ENCODE measurements around the gene FAR2. TPM values are rescaled to one million over a fixed set of nuclear protein-coding genes. Genes with fewer than 3 reads are reported as not detected.
"Not testable (repeated sequence)": the region's sequence is repeated elsewhere in the genome, so short reads cannot be mapped to it uniquely, and the experiment has no call there.

The FAR2 gene
- total RNA-seq, 2 experiments from 2014 or later, result 9.2 to 9.9 TPM

DNA sequence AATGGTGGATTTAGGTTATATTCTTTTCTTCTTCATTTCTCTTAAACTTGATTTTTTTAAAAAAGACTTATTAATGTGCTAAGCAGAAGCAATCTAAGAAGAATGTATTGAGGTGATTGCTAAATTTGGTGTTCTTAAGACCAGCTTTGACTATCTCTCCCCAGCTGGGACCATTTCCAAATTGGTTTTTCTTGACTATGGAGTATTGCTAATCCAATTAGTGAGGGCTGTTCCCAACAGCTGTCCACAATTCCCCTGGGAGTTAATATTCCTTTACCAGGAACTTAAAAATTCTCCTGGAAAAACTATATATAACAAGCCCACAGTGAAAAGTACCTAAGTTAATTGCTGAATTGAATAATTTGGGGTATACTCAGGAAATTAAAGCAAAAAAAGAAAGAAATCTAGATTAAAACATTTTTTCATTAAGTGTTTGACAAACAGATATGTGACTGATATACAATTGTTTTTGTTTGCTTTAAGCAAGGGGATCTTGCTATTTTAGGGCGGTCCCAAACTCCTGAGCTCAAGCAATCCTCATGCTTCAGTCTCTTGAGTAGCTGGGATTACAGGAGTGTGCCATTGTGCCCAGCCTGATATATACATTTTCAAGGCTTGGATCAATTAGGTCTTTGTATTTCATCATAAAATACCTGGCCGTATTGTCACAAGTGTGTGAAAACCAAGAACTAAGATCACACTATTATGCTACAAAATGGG lies 105.0 kb downstream of the FAR2 start:
- intact Hi-C loops (cut with micrococcal nuclease), result no loop called here
- Mint-ChIP-seq H3K4me3 (no peak overlapping the region), H3K27ac (no peak overlapping the region), H3K4me1 (ENCODE audit: low read depth) (no peaks in the 10 kb centered on the region), H3K36me3 (peaks cover 9% of the 10 kb centered on the region), H3K27me3 (no peaks in the 10 kb centered on the region), H3K9me3 (no peaks in the 10 kb centered on the region)
- ChIA-PET POLR2A (no interaction called here), CTCF (interaction anchor here (1.2 kb wide), 1 partner anchor 180 kb away, joined by 3 read pairs; no protein-coding TSS in a partner anchor)
- DNase-seq, result no peak

DNA sequence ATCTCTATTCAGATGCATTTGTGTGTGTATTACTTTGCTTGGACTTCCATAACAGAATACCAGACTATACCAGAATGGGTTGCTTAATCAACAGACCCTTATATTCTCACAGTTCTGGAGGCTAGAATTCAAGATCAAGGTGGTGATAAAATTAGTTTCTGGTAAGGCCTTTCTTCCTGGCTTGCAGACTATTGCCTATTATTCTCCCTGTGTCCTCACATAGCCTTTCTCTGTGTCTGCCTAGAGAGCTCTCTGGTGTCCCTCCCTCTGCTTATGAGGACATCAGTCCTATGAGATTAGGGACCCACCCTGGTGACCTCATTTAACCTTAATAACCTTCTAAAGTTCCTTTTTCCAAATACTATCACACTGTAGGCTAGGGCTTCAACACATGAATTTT lies 106.0 kb downstream of the FAR2 start:
- intact Hi-C loops (cut with micrococcal nuclease), result no loop called here
- Mint-ChIP-seq H3K9me3 (peaks cover 2% of the 10 kb centered on the region), H3K27me3 (no peaks in the 10 kb centered on the region), H3K36me3 (peaks cover 9% of the 10 kb centered on the region), H3K27ac (no peak overlapping the region), H3K4me3 (no peak overlapping the region), H3K4me1 (ENCODE audit: low read depth) (no peaks in the 10 kb centered on the region)
- DNase-seq, result no peak
- ChIA-PET POLR2A (no interaction called here), CTCF (no interaction called here)

DNA sequence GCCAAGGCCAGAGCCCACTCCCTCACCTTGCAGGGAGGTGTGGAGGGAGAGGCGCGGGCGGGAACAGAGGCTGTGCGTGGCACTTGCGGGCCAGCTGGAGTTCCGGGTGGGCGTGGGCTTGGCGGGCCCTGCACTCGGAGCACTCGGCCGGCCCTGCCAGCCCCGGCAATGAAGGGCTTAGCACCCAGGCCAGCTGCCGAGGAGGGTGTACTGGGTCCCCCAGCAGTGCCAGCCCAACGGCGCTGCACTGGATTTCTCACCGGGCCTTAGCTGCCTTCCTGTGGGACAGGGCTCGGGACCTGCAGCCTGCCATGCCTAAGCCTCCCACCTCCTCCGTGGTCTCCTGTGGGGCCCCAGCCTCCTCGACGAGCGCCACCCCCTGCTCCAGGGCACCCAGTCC lies 107.5 kb downstream of the FAR2 start:
- H3K9me3 Mint-ChIP-seq, result peaks cover 16% of the 10 kb centered on the region
- DNase-seq, result no peak
- no peak overlapping the region for H3K27ac Mint-ChIP-seq
- H3K4me1 Mint-ChIP-seq (ENCODE audit: low read depth), result no peaks in the 10 kb centered on the region
- no peaks in the 10 kb centered on the region for H3K27me3 Mint-ChIP-seq
- H3K4me3 Mint-ChIP-seq, result no peak overlapping the region
- H3K36me3 Mint-ChIP-seq, result peaks cover 12% of the 10 kb centered on the region
- ChIA-PET CTCF (no interaction called here), POLR2A (no interaction called here)
- intact Hi-C loops (cut with micrococcal nuclease), result no loop called here

DNA sequence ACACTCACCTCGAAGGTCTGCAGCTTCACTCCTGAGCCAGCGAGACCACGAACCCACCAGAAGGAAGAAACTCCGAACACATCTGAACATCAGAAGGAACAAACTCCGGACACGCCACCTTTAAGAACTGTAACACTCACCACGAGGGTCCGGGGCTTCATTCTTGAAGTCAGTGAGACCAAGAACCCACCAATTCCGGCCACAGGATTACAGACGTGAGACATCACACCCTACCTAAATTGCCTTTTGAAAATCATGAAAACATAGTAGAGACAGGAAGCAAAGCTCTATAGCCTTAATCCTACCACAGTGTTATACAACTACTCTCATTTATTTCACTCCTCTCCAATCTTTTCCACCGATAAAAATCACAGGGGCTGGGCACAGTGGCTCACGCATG lies 108.6 kb downstream of the FAR2 start:
- POLR2A ChIA-PET; H3K4me1 Mint-ChIP-seq (ENCODE audit: low read depth); H3K27ac Mint-ChIP-seq; DNase-seq; H3K27me3 Mint-ChIP-seq; CTCF ChIA-PET; intact Hi-C loops (cut with micrococcal nuclease); H3K4me3 Mint-ChIP-seq: not testable (repeated sequence)
- H3K36me3 Mint-ChIP-seq, result peaks cover 15% of the 10 kb centered on the region
- peaks cover 22% of the 10 kb centered on the region for H3K9me3 Mint-ChIP-seq

DNA sequence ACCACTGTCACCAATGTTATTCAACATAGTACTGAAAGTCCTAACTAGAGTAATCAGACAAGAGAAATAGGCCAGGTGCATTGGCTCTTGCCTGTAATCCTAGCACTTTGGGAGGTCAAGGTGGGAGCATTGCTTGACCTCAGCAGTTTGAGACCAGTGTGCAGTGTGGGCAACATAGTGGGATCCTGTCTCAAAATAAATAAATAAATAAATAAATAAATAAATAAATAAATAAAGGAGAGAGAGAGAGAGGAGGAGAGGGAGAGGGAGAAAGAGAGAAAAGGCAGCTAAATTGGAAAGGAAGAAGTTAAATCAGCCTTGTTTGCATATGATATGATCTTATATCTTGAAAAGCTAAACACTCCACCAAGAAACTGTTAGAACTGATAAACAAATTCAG lies 115.3 kb downstream of the FAR2 start:
- ChIA-PET CTCF (no interaction called here), POLR2A (no interaction called here)
- H3K27ac Mint-ChIP-seq, result no peak overlapping the region
- intact Hi-C loops (cut with micrococcal nuclease), result no loop called here
- peaks cover 43% of the 10 kb centered on the region for H3K9me3 Mint-ChIP-seq
- no peaks in the 10 kb centered on the region for H3K4me1 Mint-ChIP-seq (ENCODE audit: low read depth)
- H3K36me3 Mint-ChIP-seq, result peaks cover 6% of the 10 kb centered on the region
- no peak for DNase-seq
- no peaks in the 10 kb centered on the region for H3K27me3 Mint-ChIP-seq
- H3K4me3 Mint-ChIP-seq, result no peak overlapping the region

DNA sequence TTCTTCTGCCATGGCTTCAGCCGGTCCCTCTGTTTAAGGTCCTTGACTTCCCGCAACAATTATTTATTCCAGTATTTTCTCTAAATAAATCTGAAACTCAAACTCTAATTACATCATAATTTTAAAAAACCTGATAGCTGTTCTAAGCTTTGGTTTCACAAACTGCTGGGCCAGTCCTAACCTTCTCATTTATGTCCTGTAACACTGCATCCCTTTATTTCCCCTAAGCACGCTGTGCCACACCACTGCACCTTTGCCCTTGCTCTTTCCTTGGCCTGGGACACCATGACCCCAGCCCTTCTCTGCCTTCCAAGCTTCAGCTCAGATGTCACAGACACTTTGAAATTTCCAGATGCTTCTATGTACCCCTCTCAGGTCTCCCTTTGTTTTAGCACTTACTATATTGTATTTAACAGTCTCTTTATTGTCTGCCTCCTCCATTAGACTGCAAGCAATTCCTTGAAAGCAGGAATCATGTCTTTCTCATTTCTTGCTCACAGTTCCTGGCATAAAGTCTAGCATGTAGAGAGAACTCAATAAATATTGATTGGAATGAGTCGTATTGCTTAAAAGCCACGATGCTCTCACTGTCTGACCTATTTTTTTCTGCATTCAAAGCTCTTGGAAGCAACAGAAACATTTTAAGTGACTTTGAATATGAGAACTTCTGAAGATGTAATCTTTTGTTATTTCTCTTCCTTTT lies 120.8 kb downstream of the FAR2 start:
- ChIA-PET CTCF (no interaction called here), POLR2A (interaction anchor here (0.5 kb wide), 1 partner anchor 39 kb away, joined by 3 read pairs; no protein-coding TSS in a partner anchor)
- Mint-ChIP-seq H3K9me3 (peaks cover 7% of the 10 kb centered on the region), H3K4me3 (no peak overlapping the region), H3K36me3 (peaks cover 3% of the 10 kb centered on the region), H3K27me3 (no peaks in the 10 kb centered on the region), H3K27ac (no peak overlapping the region), H3K4me1 (ENCODE audit: low read depth) (no peaks in the 10 kb centered on the region)
- intact Hi-C loops (cut with micrococcal nuclease), result no loop called here
- DNase-seq, result no peak

DNA sequence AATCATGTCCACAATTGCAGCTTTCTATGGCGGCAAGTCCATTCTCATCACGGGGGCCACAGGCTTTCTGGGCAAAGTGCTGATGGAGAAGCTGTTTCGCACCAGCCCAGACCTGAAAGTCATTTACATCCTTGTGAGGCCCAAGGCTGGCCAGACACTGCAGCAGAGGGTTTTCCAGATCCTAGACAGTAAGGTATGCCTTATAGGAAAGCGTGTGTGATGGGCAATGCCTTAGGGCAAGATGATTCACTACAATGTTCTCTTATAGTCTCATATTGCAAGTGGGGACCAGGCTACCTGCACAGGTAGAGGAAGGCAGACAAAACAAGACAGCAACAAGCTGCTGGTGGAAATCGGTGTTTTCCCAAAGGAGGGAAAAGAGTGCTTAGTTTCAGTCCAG lies 121.4 kb downstream of the FAR2 start:
- no peaks in the 10 kb centered on the region for H3K4me1 Mint-ChIP-seq (ENCODE audit: low read depth)

DNA sequence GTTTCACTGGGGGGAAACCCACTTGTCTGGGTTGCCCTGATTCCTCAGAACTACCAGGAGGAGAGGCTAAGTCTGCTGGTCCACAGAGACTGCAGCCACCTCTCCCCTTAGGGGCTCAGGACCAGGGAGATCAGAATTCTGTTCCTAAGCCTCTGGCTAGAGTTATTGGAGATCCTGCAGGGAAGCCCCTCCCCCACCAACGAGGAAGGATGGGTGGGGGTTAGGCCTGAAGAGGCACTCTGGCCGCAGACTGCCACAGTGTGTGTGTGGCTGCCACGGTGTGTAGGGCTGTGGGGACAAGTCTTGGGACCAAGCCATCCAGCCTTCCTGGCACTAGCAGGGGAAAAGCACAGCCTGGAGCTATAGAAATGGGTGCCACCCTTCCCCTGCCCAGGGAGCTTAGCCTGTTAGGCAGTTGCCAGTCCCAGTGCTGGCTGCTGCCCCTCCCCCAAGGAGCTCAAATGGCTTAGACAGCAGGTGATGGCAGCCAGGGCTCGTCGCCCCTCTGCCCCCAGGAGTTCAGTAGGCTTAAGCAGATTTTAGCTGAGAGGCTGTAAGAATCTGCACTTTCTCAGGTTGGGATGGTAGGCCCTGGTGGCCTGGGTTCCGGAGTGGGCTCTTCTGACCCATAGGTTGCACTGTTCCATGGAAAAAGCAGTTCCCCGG lies 124.2 kb downstream of the FAR2 start:
- Mint-ChIP-seq H3K27ac (no peak overlapping the region), H3K9me3 (no peaks in the 10 kb centered on the region), H3K36me3 (peaks cover 3% of the 10 kb centered on the region), H3K4me3 (no peak overlapping the region), H3K27me3 (no peaks in the 10 kb centered on the region), H3K4me1 (ENCODE audit: low read depth) (no peaks in the 10 kb centered on the region)
- CTCF ChIA-PET, result no interaction called here
- intact Hi-C loops (cut with micrococcal nuclease), result no loop called here
- DNase-seq, result no peak
- POLR2A ChIA-PET, result no interaction called here

More for the DNA sequence above, 121.4 kb downstream of the FAR2 start:
- Mint-ChIP-seq H3K36me3 (peaks cover 3% of the 10 kb centered on the region), H3K4me3 (no peak overlapping the region), H3K27ac (no peak overlapping the region), H3K27me3 (no peaks in the 10 kb centered on the region), H3K9me3 (peaks cover 3% of the 10 kb centered on the region)
- CTCF ChIA-PET, result no interaction called here
- DNase-seq, result no peak
- intact Hi-C loops (cut with micrococcal nuclease), result no loop called here
- POLR2A ChIA-PET, result interaction anchor here (0.5 kb wide), 1 partner anchor 38 kb away, joined by 3 read pairs; no protein-coding TSS in a partner anchor

DNA sequence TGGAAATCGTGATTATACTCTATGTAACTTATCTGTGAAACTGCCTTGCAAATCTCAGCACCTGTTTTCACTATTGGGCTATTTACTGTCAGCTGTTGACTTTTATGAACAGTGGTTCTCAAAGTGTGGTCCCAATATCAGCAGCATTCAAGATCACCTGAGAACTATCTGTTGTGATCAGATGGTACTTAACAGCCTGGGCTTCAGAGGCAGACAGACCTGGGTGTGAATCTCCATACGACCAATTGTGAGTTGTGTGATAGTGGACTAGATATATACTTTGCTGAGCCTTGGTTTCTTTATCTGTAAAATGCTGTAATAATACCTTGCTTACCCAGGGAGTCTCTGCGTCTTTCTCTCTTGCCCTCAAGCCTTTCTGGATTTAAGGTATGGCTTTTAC lies 126.8 kb downstream of the FAR2 start:
- Mint-ChIP-seq H3K27me3 (no peaks in the 10 kb centered on the region), H3K36me3 (peaks cover 3% of the 10 kb centered on the region), H3K4me3 (no peak overlapping the region), H3K9me3 (no peaks in the 10 kb centered on the region), H3K4me1 (ENCODE audit: low read depth) (no peaks in the 10 kb centered on the region), H3K27ac (no peak overlapping the region)
- ChIA-PET POLR2A (interaction anchor here (0.6 kb wide), 1 partner anchor 83 kb away, joined by 3 read pairs; no protein-coding TSS in a partner anchor), CTCF (no interaction called here)
- DNase-seq, result no peak
- intact Hi-C loops (cut with micrococcal nuclease), result no loop called here

DNA sequence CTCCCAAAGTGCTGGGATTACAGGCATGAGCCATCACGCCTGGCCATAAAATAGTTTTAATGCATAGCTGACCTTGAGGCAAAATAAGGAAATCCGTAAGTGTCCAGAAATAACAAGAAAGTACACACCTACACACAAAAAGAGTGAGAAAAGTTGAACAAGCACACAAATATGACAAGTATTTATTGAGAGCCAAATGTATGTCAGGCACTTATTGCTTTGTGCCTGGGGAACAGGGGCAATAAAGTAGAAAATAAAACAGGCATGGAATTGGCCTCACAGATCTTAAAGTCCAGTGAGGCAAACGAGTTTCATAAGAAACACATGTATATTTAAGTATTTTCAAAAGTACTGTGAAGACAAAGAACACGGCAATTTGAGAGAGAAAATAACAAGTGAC lies 128.2 kb downstream of the FAR2 start:
- H3K36me3 Mint-ChIP-seq, result peaks cover 3% of the 10 kb centered on the region

DNA sequence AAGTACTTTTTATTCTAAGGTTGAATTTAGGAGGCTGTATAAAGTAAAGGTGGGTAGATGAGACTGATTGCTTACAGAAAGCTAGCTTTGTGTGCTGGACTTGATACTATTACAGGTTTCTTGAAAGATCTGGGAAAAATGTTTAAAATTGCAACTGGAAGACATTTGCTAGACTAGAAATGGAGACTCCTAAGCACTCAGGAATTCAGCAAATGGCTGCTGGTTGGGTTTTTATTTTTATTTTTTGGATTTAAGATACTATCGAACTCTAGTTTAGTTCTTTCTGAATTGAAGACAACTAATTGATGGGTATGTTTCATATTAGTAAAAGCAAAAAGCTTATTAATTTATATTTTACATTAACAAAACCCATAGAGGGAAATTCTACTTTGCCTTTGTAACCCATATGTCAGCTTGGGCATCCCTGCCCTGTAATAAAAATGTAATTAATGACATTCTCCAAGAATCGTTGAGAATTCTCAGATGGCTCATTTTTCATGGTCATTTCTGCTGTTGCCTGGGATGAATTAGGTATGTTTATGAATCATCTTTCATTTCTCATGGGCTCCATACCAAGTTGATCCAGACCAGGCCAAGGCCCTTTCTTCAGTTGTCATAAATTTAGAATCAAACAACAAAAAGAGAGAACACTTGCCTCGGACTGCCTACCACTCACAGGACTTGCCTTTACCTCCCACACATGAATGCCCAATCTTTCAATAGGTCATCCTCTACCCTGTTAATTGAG lies 129.8 kb downstream of the FAR2 start:
- no peak for DNase-seq
- CTCF ChIA-PET, result interaction anchor here (0.6 kb wide), 1 partner anchor 177 kb away, joined by 3 read pairs; no protein-coding TSS in a partner anchor
- POLR2A ChIA-PET, result no interaction called here
- H3K4me3 Mint-ChIP-seq, result no peak overlapping the region
- H3K36me3 Mint-ChIP-seq, result peaks cover 3% of the 10 kb centered on the region
- H3K4me1 Mint-ChIP-seq (ENCODE audit: low read depth), result no peaks in the 10 kb centered on the region
- H3K27me3 Mint-ChIP-seq, result no peaks in the 10 kb centered on the region
- H3K9me3 Mint-ChIP-seq, result no peaks in the 10 kb centered on the region
- intact Hi-C loops (cut with micrococcal nuclease), result no loop called here
- H3K27ac Mint-ChIP-seq, result no peak overlapping the region

More for the DNA sequence above, 128.2 kb downstream of the FAR2 start:
- Mint-ChIP-seq H3K4me1 (ENCODE audit: low read depth) (no peaks in the 10 kb centered on the region), H3K4me3 (no peak overlapping the region), H3K9me3 (no peaks in the 10 kb centered on the region), H3K27ac (no peak overlapping the region), H3K27me3 (no peaks in the 10 kb centered on the region)
- POLR2A ChIA-PET, result interaction anchor here (1.1 kb wide), 1 partner anchor 27 kb away, joined by 3 read pairs; no protein-coding TSS in a partner anchor
- DNase-seq, result no peak
- CTCF ChIA-PET, result interaction anchor here (0.6 to 0.9 kb wide), 2 partner anchors 40 to 65 kb away, joined by 3 read pairs; no protein-coding TSS in a partner anchor
- intact Hi-C loops (cut with micrococcal nuclease), result no loop called here
